H1 (cell line): Measurements from ENCODE around the gene PRSS48. TPM values are rescaled to one million over a fixed set of nuclear protein-coding genes. Genes with fewer than 3 reads are reported as not detected.

ENCODE experiments used
- CTCF ChIA-PET: fragments of 300-600 bp; sonication (Branson Sonifier 250); formaldehyde crosslinking; loops from one replicate; lab custom pipeline; 2021; ENCODE audit not compliant: partially characterized antibody; lab: Charles Lee
- POLR2A ChIA-PET: fragments of 300-600 bp; sonication (Branson Sonifier 250); formaldehyde crosslinking; loops from one replicate; lab custom pipeline; 2021; ENCODE audit warnings: inconsistent platforms; ENCODE audit not compliant: partially characterized antibody; lab: Charles Lee
- DNase-seq, 2 experiments: peaks; one replicate each; pipeline versions ENCODE4 v3.0.0 to v3.0.0-alpha.2; 2010 to 2022; ENCODE audit warnings: low spot score in 2 of 2, low read depth in 1 of 2, mixed read lengths in 1 of 2
- FAIRE-seq: peaks from 2 replicates; lab custom pipeline; 2011; peaks lifted over from hg19 to GRCh38; lab: Jason Lieb, UNC
- H2AFZ ChIP-seq: 2 replicates; pipeline ENCODE4 v1.8.1; 2012; ENCODE audit warnings: low read length, inconsistent platforms
- H2AK5ac ChIP-seq: 2 replicates; pipeline ENCODE4 v1.6.1; 2013; ENCODE audit warnings: low read depth, low read length
- H2BK120ac ChIP-seq: replicated peaks from 2 replicates; pipeline ENCODE3; 2013; ENCODE audit warnings: low read depth, low read length, inconsistent platforms
- H2BK12ac ChIP-seq: 2 replicates; pipeline ENCODE4 v1.6.1; 2013; ENCODE audit warnings: low read depth, low read length
- H2BK15ac ChIP-seq: 2 replicates; pipeline ENCODE4 v1.6.1; 2013; ENCODE audit warnings: low read length
- H2BK20ac ChIP-seq: 2 replicates; pipeline ENCODE4 v1.6.1; 2013; ENCODE audit warnings: low read length
- H2BK5ac ChIP-seq: 2 replicates; pipeline ENCODE4 v1.6.1; 2013; ENCODE audit warnings: low read depth, low read length
- H3K14ac ChIP-seq: 2 replicates; pipeline ENCODE4 v1.6.1; 2013; ENCODE audit warnings: inconsistent platforms; ENCODE audit not compliant: insufficient read length
- H3K18ac ChIP-seq: 2 replicates; pipeline ENCODE4 v1.6.1; 2013; ENCODE audit warnings: low read length; ENCODE audit errors: extremely low read depth
- H3K23ac ChIP-seq: 2 replicates; pipeline ENCODE4 v1.6.1; 2013; ENCODE audit warnings: inconsistent platforms; ENCODE audit not compliant: insufficient read length
- H3K23me2 ChIP-seq: 2 replicates; pipeline ENCODE4 v1.6.1; 2013; ENCODE audit warnings: low read depth, low read length
- H3K27ac ChIP-seq: 2 replicates; pipeline ENCODE4 v1.6.1; 2011; ENCODE audit warnings: low read depth, low read length, inconsistent platforms
- H3K27me3 ChIP-seq, 4 experiments: replicated peaks in 1 of 4; 1 replicate in 1 of 4; 2 replicates in 3 of 4; pipeline versions ENCODE4 v1.6.1 to v1.8.1; 2011 to 2013; ENCODE audit warnings: low read length in 3 of 4, mild to moderate bottlenecking in 3 of 4, inconsistent platforms in 2 of 4, mixed read lengths in 2 of 4, moderate library complexity in 1 of 4; ENCODE audit not compliant: control insufficient read depth in 3 of 4, insufficient read depth in 3 of 4; ENCODE audit errors: extremely low read depth in 1 of 4
- H3K36me3 ChIP-seq, 4 experiments: 2 replicates each; pipeline versions ENCODE4 v1.6.1 to v1.8.1; 2011 to 2013; ENCODE audit warnings: mild to moderate bottlenecking in 4 of 4, low read length in 3 of 4, moderate library complexity in 2 of 4, control low read depth in 1 of 4, inconsistent platforms in 1 of 4; ENCODE audit not compliant: insufficient read depth in 4 of 4, control insufficient read depth in 2 of 4
- H3K4ac ChIP-seq: replicated peaks from 2 replicates; pipeline ENCODE3; 2013; ENCODE audit warnings: low read length, low read depth, mixed read lengths, inconsistent platforms; ENCODE audit not compliant: insufficient read length
- H3K4me1 ChIP-seq, 4 experiments: replicated peaks in 1 of 4; 1 replicate in 1 of 4; 2 replicates in 3 of 4; pipeline versions ENCODE4 v1.6.1 to v1.8.1; 2011 to 2013; ENCODE audit warnings: low read length in 3 of 4, inconsistent platforms in 2 of 4, mixed read lengths in 1 of 4; ENCODE audit not compliant: insufficient read depth in 4 of 4, control insufficient read depth in 3 of 4
- H3K4me2 ChIP-seq, 2 experiments: 2 replicates each; pipeline versions ENCODE4 v1.6.1 to v1.8.1; 2011 to 2013; ENCODE audit warnings: low read depth in 2 of 2, low read length in 2 of 2, control low read depth in 1 of 2, inconsistent platforms in 1 of 2, mild to moderate bottlenecking in 1 of 2; ENCODE audit not compliant: insufficient read depth in 1 of 2
- H3K4me3 ChIP-seq, 4 experiments: fragments of 200-600, 300-600 bp in 1 of 4; sonication (generic), shearing (Covaris generic), sonication (Bioruptor Twin) in 1 of 4; 2 replicates each; pipeline versions ENCODE4 v1.5.1 to v1.8.1; 2011 to 2016; ENCODE audit warnings: low read length in 4 of 4, low read depth in 3 of 4, control low read depth in 2 of 4, inconsistent platforms in 2 of 4, mild to moderate bottlenecking in 2 of 4, mixed read lengths in 1 of 4, moderate library complexity in 1 of 4; ENCODE audit not compliant: insufficient read depth in 2 of 4; ENCODE audit errors: extremely low read depth in 1 of 4
- H3K56ac ChIP-seq: replicated peaks from 2 replicates; pipeline ENCODE3; 2013; ENCODE audit warnings: low read depth, mild to moderate bottlenecking, mixed read lengths, low read length, inconsistent platforms; ENCODE audit not compliant: insufficient read length
- H3K79me1 ChIP-seq: 2 replicates; pipeline ENCODE4 v1.6.1; 2013; ENCODE audit warnings: low read depth, low read length, control low read depth
- H3K79me2 ChIP-seq, 2 experiments: 2 replicates each; pipeline versions ENCODE4 v1.6.1 to v1.8.1; 2012 to 2013; ENCODE audit warnings: low read length in 2 of 2, mild to moderate bottlenecking in 2 of 2, inconsistent platforms in 1 of 2; ENCODE audit not compliant: insufficient read depth in 2 of 2, control insufficient read depth in 1 of 2
- H3K9ac ChIP-seq, 4 experiments: replicated peaks in 1 of 4; 1 replicate in 1 of 4; 2 replicates in 3 of 4; pipeline versions ENCODE4 v1.6.1 to v1.8.1; 2011 to 2013; ENCODE audit warnings: low read depth in 3 of 4, low read length in 3 of 4, control low read depth in 2 of 4, mild to moderate bottlenecking in 2 of 4, moderate library complexity in 2 of 4, inconsistent platforms in 1 of 4; ENCODE audit errors: extremely low read depth in 1 of 4
- H3K9me3 ChIP-seq, 2 experiments: 2 replicates each; pipeline versions ENCODE4 v1.6.1 to v1.8.1; 2012 to 2013; ENCODE audit warnings: mild to moderate bottlenecking in 2 of 2, moderate library complexity in 2 of 2, control low read depth in 1 of 2, inconsistent platforms in 1 of 2, low read depth in 1 of 2, low read length in 1 of 2, mixed read lengths in 1 of 2; ENCODE audit not compliant: insufficient read depth in 2 of 2
- H4K20me1 ChIP-seq, 2 experiments: replicated peaks in 1 of 2; 2 replicates each; pipeline versions ENCODE3 to v1.8.1; 2011 to 2013; ENCODE audit warnings: inconsistent platforms in 2 of 2, low read length in 2 of 2, mild to moderate bottlenecking in 1 of 2; ENCODE audit not compliant: insufficient read depth in 2 of 2, control insufficient read depth in 1 of 2
- H4K5ac ChIP-seq: 2 replicates; pipeline ENCODE4 v1.6.1; 2013; ENCODE audit warnings: low read length, low read depth, mixed read lengths, inconsistent platforms; ENCODE audit not compliant: insufficient read length
- H4K8ac ChIP-seq: 2 replicates; pipeline ENCODE4 v1.8.0; 2013; ENCODE audit warnings: mild to moderate bottlenecking, moderate library complexity, low read length, inconsistent platforms; ENCODE audit not compliant: insufficient read depth; ENCODE audit errors: extremely low read depth
- H4K91ac ChIP-seq: replicated peaks from 2 replicates; pipeline ENCODE3; 2013; ENCODE audit warnings: low read length, mixed read lengths, inconsistent platforms; ENCODE audit not compliant: insufficient read length
- NANOG ChIP-seq: IDR thresholded peaks from 2 replicates; pipeline ENCODE4 v1.6.1; 2011; ENCODE audit warnings: low read length, low read depth, mild to moderate bottlenecking, inconsistent platforms; ENCODE audit not compliant: insufficient read depth, poor library complexity, severe bottlenecking
- TAF7 ChIP-seq: optimal IDR thresholded peaks from 2 replicates; pipeline ENCODE3; 2011; ENCODE audit warnings: low read depth, mild to moderate bottlenecking, inconsistent platforms, low read length, moderate library complexity, borderline replicate concordance
- ZNF274 ChIP-seq: IDR thresholded peaks from 2 replicates; pipeline ENCODE4 v1.7.0; 2012; ENCODE audit warnings: low read length, borderline replicate concordance; ENCODE audit errors: extremely low read depth
- WGBS, 2 experiments: shearing (Covaris generic) in 1 of 2; methylation state at CpG; one replicate each; pipeline versions ENCODE4 v1.1.6 to v1.1.7; 2013 to 2015; ENCODE audit warnings: low lambda C conversion rate in 2 of 2, mixed read lengths in 2 of 2, inconsistent platforms in 1 of 2, low coverage in 1 of 2, missing lambda C conversion rate in 1 of 2; ENCODE audit not compliant: insufficient replicate concordance in 2 of 2, insufficient coverage in 1 of 2, insufficient read length in 1 of 2; ENCODE audit errors: extremely low coverage in 1 of 2, missing lambda C conversion rate in 1 of 2; 5-methylcytosine and 5-hydroxymethylcytosine counted together
- polyA plus RNA-seq, 7 experiments: library from polyadenylated mRNA; depleted of rRNA in 3 of 7; stranded (reverse) in 5 of 7; unstranded in 2 of 7; fragments of >200 nt in 5 of 7; fragments of 200-250 nt in 2 of 7; gene quantifications; 1 replicate in 5 of 7; 2 replicates in 1 of 7; 4 replicates in 1 of 7; pipeline versions ENCODE4 v1.2.1 to v1.2.3, GENCODE V29; 2011 to 2013; ENCODE audit warnings: missing spikeins in 2 of 7, mixed read lengths in 2 of 7
- total RNA-seq: library from RNA; stranded (reverse); fragmentation: NEBNext Ultra II Directional; extraction: Animal tissue kit (Norgen Biotek cat#: 25700); gene quantifications from 2 replicates; pipeline ENCODE4 v1.2.1, GENCODE V29; 2021

PRSS48 gene
- total and polyA plus RNA-seq, 2 of the 8 experiments (the other 6 are each of a cell fraction or from before 2014, with no cell fraction given): not detected

DNA sequence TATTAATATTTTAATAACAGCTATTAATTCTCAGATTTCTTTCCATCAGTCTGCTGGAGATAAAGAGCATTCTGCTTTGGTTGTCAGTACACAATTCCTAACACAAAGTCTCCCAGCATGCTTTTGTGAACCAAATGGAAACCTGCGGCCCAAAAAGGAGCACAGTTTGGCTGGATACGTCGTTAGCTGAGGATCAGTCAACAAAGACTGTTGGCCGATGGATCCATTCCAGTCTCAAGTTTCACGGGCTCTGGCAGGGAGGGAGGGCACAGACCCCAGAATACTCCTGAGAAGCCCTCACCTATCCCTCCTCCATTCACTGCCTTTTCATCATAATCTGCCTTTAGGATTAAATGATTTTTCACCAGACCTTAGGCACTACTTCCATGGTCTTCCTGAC lies 26.3 kb upstream of the PRSS48 start:
- Histone ChIP-seq H4K20me1 (no peaks in the 10 kb centered on the region), H2BK12ac (no peak overlapping the region), H3K27ac (no peak overlapping the region), H3K9ac (no peak overlapping the region), H2AK5ac (no peak overlapping the region), H3K14ac (no peak overlapping the region), H2BK20ac (no peak overlapping the region)
- WGBS, 2 experiments: 18% methylated on average over 5 of the region's 5 CpGs; no CpG with 5 or more reads in 1 of the 2 experiments
- TF ChIP-seq ZNF274: no peak
- peak; percentile 54 for TF ChIP-seq NANOG
- TF ChIP-seq TAF7: no peak
- TF ChIP-seq, all 59 proteins: peak for 1
- Histone ChIP-seq H3K4ac (no peak overlapping the region), H3K18ac (no peak overlapping the region), H2AFZ (no peak overlapping the region), H3K9me3 (peaks cover 0 to 6% of the 10 kb centered on the region in 2 experiments; a peak in 1 of 4 replicates), H3K27me3 (no peaks in the 10 kb centered on the region; a peak in 1 of 7 replicates), H3K23me2 (no peaks in the 10 kb centered on the region), H3K4me2 (peak overlapping the region in 1 of 2 experiments; percentile 29; a peak in 1 of 4 replicates), H2BK5ac (no peak overlapping the region), H3K56ac (no peak overlapping the region), H3K79me1 (peaks cover 4% of the 10 kb centered on the region), H2BK15ac (no peak overlapping the region), H4K8ac (no peak overlapping the region), H4K5ac (no peak overlapping the region), H4K91ac (no peak overlapping the region), H3K79me2 (peaks cover 0 to 59% of the 10 kb centered on the region in 2 experiments; a peak in 3 of 4 replicates), H2BK120ac (no peak overlapping the region), H3K4me3 (no peak overlapping the region), H3K23ac (no peak overlapping the region), H3K4me1 (peaks cover 0 to 11% (median 4%) of the 10 kb centered on the region in 4 experiments; a peak in 2 of 7 replicates), H3K36me3 (peaks cover 0 to 2% (median 0%) of the 10 kb centered on the region in 4 experiments; a peak in 1 of 8 replicates)
- DNase-seq (peak; percentile 44 to 59), FAIRE-seq (peak; percentile 97)
- ChIA-PET POLR2A (interaction anchor here (1.8 kb wide), 1 partner anchor 13 kb away, joined by 3 read pairs; no protein-coding TSS in a partner anchor), CTCF (interaction anchor here (1.4 kb wide), 1 partner anchor 14 kb away, joined by 3 read pairs; no protein-coding TSS in a partner anchor)
